ENCODE data around the gene USP11. TPM values are rescaled to one million over a fixed set of nuclear protein-coding genes. Genes with fewer than 3 reads are reported as not detected.

The USP11 gene
- total RNA-seq, 1 donor from 2014 or later = 72.5 TPM

DNA sequence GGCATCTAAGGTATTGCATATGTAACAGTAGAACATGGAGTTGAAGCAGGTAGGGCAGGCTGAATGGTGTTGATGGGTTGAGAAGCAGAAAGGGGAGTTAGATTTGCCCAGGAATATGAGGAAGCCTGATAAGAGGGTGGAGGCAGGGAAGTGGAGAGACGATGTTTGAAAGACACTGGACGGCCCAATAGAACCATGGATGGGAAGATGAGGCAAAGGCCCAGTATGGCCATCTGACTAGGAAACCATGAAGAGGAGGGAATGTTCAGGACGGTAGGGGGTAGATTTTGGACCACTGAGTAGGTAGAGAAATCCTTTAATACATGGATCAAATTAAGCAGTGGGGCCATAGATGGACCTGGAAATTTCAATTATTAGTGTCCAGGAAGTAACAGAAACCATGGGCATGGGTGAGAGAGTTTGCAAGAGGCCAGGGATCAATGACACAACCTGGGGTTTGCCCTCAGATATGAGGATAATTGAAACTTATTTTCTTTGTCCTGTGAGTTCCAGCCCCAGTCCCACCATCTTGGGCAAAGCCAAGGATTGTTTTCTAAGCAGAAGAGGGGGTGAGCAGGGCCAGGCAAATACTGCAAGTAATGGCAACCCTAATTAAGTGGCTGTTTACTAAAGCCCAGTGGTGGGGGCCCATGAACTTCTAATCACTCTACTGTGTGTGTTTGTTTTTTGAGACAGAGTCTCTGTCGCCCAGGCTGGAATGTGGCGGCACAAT lies 2.5 kb upstream of the USP11 start:
- H3K9me3 Mint-ChIP-seq (ENCODE audit: unreplicated experiment) = no peaks in the 10 kb centered on the region
- H3K27me3 Mint-ChIP-seq (ENCODE audit: unreplicated experiment) = peaks cover 4% of the 10 kb centered on the region
- H3K4me1 Mint-ChIP-seq (ENCODE audit: unreplicated experiment) = peaks cover 2% of the 10 kb centered on the region
- H3K27ac Mint-ChIP-seq (ENCODE audit: unreplicated experiment) = no peak overlapping the region
- H3K36me3 Mint-ChIP-seq (ENCODE audit: low read depth, unreplicated experiment) = peaks cover 14% of the 10 kb centered on the region
- peak overlapping the region; percentile 63 for H3K4me3 Mint-ChIP-seq (ENCODE audit: unreplicated experiment)
- DNase-seq (ENCODE audit: low spot score) = no peak
- TF ChIP-seq CTCF (IDR thresholded peaks at IDR 0.05; ENCODE audit: unreplicated experiment) = no peak

GRCh38 chrX:47231167-47231566 lies 1.6 kb upstream of the USP11 start:
- H3K27ac Mint-ChIP-seq (ENCODE audit: unreplicated experiment) = no peak overlapping the region
- H3K27me3 Mint-ChIP-seq (ENCODE audit: unreplicated experiment) = peaks cover 5% of the 10 kb centered on the region
- peaks cover 9% of the 10 kb centered on the region for H3K36me3 Mint-ChIP-seq (ENCODE audit: low read depth, unreplicated experiment)
- TF ChIP-seq CTCF (IDR thresholded peaks at IDR 0.05; ENCODE audit: unreplicated experiment) = no peak
- peaks cover 5% of the 10 kb centered on the region for H3K4me1 Mint-ChIP-seq (ENCODE audit: unreplicated experiment)
- no peak for DNase-seq (ENCODE audit: low spot score)
- no peaks in the 10 kb centered on the region for H3K9me3 Mint-ChIP-seq (ENCODE audit: unreplicated experiment)
- no peak overlapping the region for H3K4me3 Mint-ChIP-seq (ENCODE audit: unreplicated experiment)

DNA sequence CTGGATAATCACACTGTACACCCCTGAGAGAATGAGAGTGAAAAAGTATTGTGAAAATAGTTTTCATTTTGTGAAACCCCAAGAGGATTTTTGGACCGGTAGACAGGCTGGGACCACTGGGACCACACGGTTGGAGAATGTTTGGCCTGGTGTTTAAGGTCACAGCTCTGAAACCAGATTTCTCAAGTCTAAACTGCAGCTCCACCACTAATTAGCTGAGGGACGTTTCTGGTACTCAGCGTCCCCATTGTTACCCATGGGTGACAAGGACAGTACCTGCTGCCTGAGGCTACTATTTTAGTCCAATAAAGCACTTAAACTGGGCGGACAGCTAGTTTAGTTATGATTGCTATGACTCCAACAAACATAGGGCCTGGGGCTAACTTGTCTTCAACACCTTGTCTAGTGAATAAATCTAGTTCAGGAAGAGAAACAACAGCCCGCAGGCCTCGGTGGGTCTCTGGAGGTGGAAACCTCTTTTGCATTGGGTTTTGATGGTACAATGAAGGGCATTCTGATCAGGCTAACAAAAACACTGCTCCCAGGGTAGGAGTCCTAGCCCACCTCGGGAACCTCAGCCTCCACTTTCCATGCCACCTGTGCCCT lies 509 bp upstream of the USP11 start:
- H3K27ac Mint-ChIP-seq (ENCODE audit: unreplicated experiment) = peak overlapping the region; percentile 100
- DNase-seq (ENCODE audit: low spot score) = no peak
- H3K4me3 Mint-ChIP-seq (ENCODE audit: unreplicated experiment) = peak overlapping the region; percentile 98
- peaks cover 5% of the 10 kb centered on the region for H3K4me1 Mint-ChIP-seq (ENCODE audit: unreplicated experiment)
- TF ChIP-seq CTCF (IDR thresholded peaks at IDR 0.05; ENCODE audit: unreplicated experiment) = no peak
- H3K9me3 Mint-ChIP-seq (ENCODE audit: unreplicated experiment) = no peaks in the 10 kb centered on the region
- peaks cover 6% of the 10 kb centered on the region for H3K36me3 Mint-ChIP-seq (ENCODE audit: low read depth, unreplicated experiment)
- peaks cover 5% of the 10 kb centered on the region for H3K27me3 Mint-ChIP-seq (ENCODE audit: unreplicated experiment)

GRCh38 chrX:47233333-47234113 lies 714 bp downstream of the USP11 start:
- Mint-ChIP-seq H3K27ac (ENCODE audit: unreplicated experiment) (peak overlapping the region; percentile 100), H3K4me3 (ENCODE audit: unreplicated experiment) (peak overlapping the region; percentile 98), H3K27me3 (ENCODE audit: unreplicated experiment) (peaks cover 5% of the 10 kb centered on the region), H3K36me3 (ENCODE audit: low read depth, unreplicated experiment) (peaks cover 6% of the 10 kb centered on the region), H3K4me1 (ENCODE audit: unreplicated experiment) (peaks cover 5% of the 10 kb centered on the region), H3K9me3 (ENCODE audit: unreplicated experiment) (no peaks in the 10 kb centered on the region)
- TF ChIP-seq CTCF (IDR thresholded peaks at IDR 0.05; ENCODE audit: unreplicated experiment) = no peak
- DNase-seq (ENCODE audit: low spot score) = peak; percentile 75
